CD14-positive monocyte (primary cell): ENCODE data around the gene DAB2. TPM values are rescaled to one million over a fixed set of nuclear protein-coding genes. Genes with fewer than 3 reads are reported as not detected.

Source experiments
- DNase-seq, 3 donors: peaks; one replicate each; pipeline ENCODE4 v3.0.0-alpha.2; 2011 to 2022
- H2AFZ ChIP-seq: 2 replicates; pipeline ENCODE4 v1.6.0; 2012; ENCODE audit warnings: mild to moderate bottlenecking, low read depth, low read length, inconsistent platforms; ENCODE audit not compliant: insufficient read depth, poor library complexity, severe bottlenecking
- H3K27ac ChIP-seq, 2 donors: 1 replicate in 1 of 2; 2 replicates in 1 of 2; pipeline ENCODE4 v1.5.1; 2012 to 2013; ENCODE audit warnings: low read length in 2 of 2, control low read depth in 1 of 2, inconsistent platforms in 1 of 2, low read depth in 1 of 2, mild to moderate bottlenecking in 1 of 2
- H3K27me3 ChIP-seq, 2 donors: one replicate each; pipeline versions ENCODE4 v1.6.0 to v1.6.1; 2011 to 2013; ENCODE audit warnings: low read length in 2 of 2; ENCODE audit not compliant: control insufficient read depth in 2 of 2, insufficient read depth in 2 of 2
- H3K36me3 ChIP-seq, 2 donors: replicated peaks in 1 of 2; 1 replicate in 1 of 2; 2 replicates in 1 of 2; pipeline versions ENCODE4 v1.5.1 to v1.6.1; 2012 to 2013; ENCODE audit warnings: low read length in 2 of 2, control low read depth in 1 of 2, inconsistent platforms in 1 of 2, mild to moderate bottlenecking in 1 of 2; ENCODE audit not compliant: insufficient read depth in 2 of 2, control insufficient read depth in 1 of 2
- H3K4me1 ChIP-seq, 2 donors: 1 replicate in 1 of 2; 2 replicates in 1 of 2; pipeline versions ENCODE4 v1.5.1 to v1.6.1; 2012 to 2013; ENCODE audit warnings: low read length in 2 of 2, control low read depth in 1 of 2, inconsistent platforms in 1 of 2, mild to moderate bottlenecking in 1 of 2, moderate library complexity in 1 of 2; ENCODE audit not compliant: insufficient read depth in 2 of 2, control insufficient read depth in 1 of 2
- H3K4me2 ChIP-seq: replicated peaks from 2 replicates; pipeline ENCODE3; 2012; ENCODE audit warnings: low read length, moderate library complexity, mild to moderate bottlenecking; ENCODE audit not compliant: poor library complexity, severe bottlenecking; ENCODE audit errors: extremely low read depth
- H3K4me3 ChIP-seq, 3 experiments: fragments of 200-600 bp in 1 of 3; sonication (generic) in 1 of 3; replicated peaks in 1 of 3; 1 replicate in 2 of 3; 2 replicates in 1 of 3; pipeline ENCODE4 v1.5.1; 2011 to 2013; ENCODE audit warnings: low read length in 3 of 3, mild to moderate bottlenecking in 3 of 3, control low read depth in 2 of 3, low read depth in 2 of 3, inconsistent platforms in 1 of 3, moderate library complexity in 1 of 3
- H3K79me2 ChIP-seq: 2 replicates; pipeline ENCODE4 v1.6.0; 2012; ENCODE audit warnings: mild to moderate bottlenecking, control low read depth, inconsistent platforms, low read length, moderate library complexity; ENCODE audit not compliant: insufficient read depth
- H3K9ac ChIP-seq: 2 replicates; pipeline ENCODE4 v1.6.0; 2017; ENCODE audit warnings: low read length, mild to moderate bottlenecking; ENCODE audit not compliant: insufficient read depth, poor library complexity, severe bottlenecking
- H3K9me3 ChIP-seq, 2 donors: replicated peaks in 1 of 2; 1 replicate in 1 of 2; 2 replicates in 1 of 2; pipeline versions ENCODE4 v1.5.1 to v1.6.1; 2012 to 2013; ENCODE audit warnings: low read length in 2 of 2, control low read depth in 1 of 2; ENCODE audit not compliant: control insufficient read depth in 1 of 2, insufficient read depth in 1 of 2
- H4K20me1 ChIP-seq: 2 replicates; pipeline ENCODE4 v1.6.0; 2012; ENCODE audit warnings: mild to moderate bottlenecking, low read length, control low read depth, moderate library complexity; ENCODE audit not compliant: insufficient read depth
- H3K27ac Mint-ChIP-seq, 7 donors: one replicate each; pipeline ENCODE4 v1.8.0; 2020; ENCODE audit warnings: mild to moderate bottlenecking in 7 of 7, mixed read lengths in 7 of 7, moderate library complexity in 6 of 7, inconsistent platforms in 2 of 7
- H3K27me3 Mint-ChIP-seq, 3 donors: one replicate each; pipeline ENCODE4 v1.8.0; 2021 to 2022; ENCODE audit warnings: low read depth in 3 of 3, mild to moderate bottlenecking in 3 of 3, mixed read lengths in 3 of 3, moderate library complexity in 3 of 3, inconsistent platforms in 1 of 3
- H3K36me3 Mint-ChIP-seq, 2 donors: one replicate each; pipeline ENCODE4 v1.8.0; 2020; ENCODE audit warnings: mixed read lengths in 2 of 2, inconsistent platforms in 1 of 2, mild to moderate bottlenecking in 1 of 2
- H3K4me1 Mint-ChIP-seq: one replicate; pipeline ENCODE4 v1.8.0; 2020; ENCODE audit warnings: mild to moderate bottlenecking, mixed read lengths
- H3K4me3 Mint-ChIP-seq, 2 donors: one replicate each; pipeline ENCODE4 v1.8.0; 2020; ENCODE audit warnings: mild to moderate bottlenecking in 2 of 2, mixed read lengths in 2 of 2, moderate library complexity in 1 of 2
- H3K9me3 Mint-ChIP-seq, 7 donors: one replicate each; pipeline ENCODE4 v1.8.0; 2020 to 2022; ENCODE audit warnings: mixed read lengths in 7 of 7, mild to moderate bottlenecking in 6 of 7, moderate library complexity in 6 of 7, inconsistent platforms in 2 of 7
- CTCF ChIP-seq: fragments of 200-600 bp; IDR thresholded peaks from one replicate; pipeline ENCODE4 v1.8.0; 2022; ENCODE audit warnings: antibody characterized with exemption, mild to moderate bottlenecking
- WGBS: methylation state at CpG from one replicate; pipeline ENCODE4 v1.1.5; 2013; ENCODE audit warnings: missing lambda C conversion rate; ENCODE audit not compliant: insufficient coverage; 5-methylcytosine and 5-hydroxymethylcytosine counted together
- intact Hi-C, 2 donors: fragments of 100-400 bp; cut with micrococcal nuclease; formaldehyde crosslinking; loops; one replicate each; pipeline versions ENCODE4 v1.15.0 to v1.15.1; 2023
- polyA plus RNA-seq, 3 donors: library from polyadenylated mRNA; depleted of rRNA in 1 of 3; unstranded in 2 of 3; stranded (reverse) in 1 of 3; fragments of 300-500 nt in 2 of 3; fragments of >200 nt in 1 of 3; fragmentation: Illumina TruSeq in 2 of 3; gene quantifications; 1 replicate in 2 of 3; 2 replicates in 1 of 3; pipeline ENCODE4 v1.2.3, GENCODE V29; 2012 to 2021

The DAB2 gene
- polyA plus RNA-seq, 3 donors = 0.98 to 4.8 (median 3.0) TPM

- no peaks in the 10 kb centered on the region for H3K36me3 ChIP-seq
- no peaks in the 10 kb centered on the region for H3K27me3 ChIP-seq
- no peak for TF ChIP-seq CTCF
- Mint-ChIP-seq H3K9me3 (peaks cover 0 to 2% (median 0%) of the 10 kb centered on the region in 7 donors), H3K27me3 (peaks cover 4 to 11% (median 7%) of the 10 kb centered on the region in 3 donors), H3K4me3 (peak overlapping the region; percentile 0 to 4), H3K36me3 (peaks cover 0 to 2% of the 10 kb centered on the region in 2 donors), H3K27ac (no peak overlapping the region), H3K4me1 (peaks cover 27% of the 10 kb centered on the region)
- no peak overlapping the region for H3K4me2 ChIP-seq
- intact Hi-C loops = no loop called here
- H3K4me3 ChIP-seq = no peak overlapping the region
- no peak overlapping the region for H3K9ac ChIP-seq
- 81% methylated on average over 5 of the region's 7 CpGs for WGBS
- no peaks in the 10 kb centered on the region for H3K9me3 ChIP-seq
- H3K27ac ChIP-seq = no peak overlapping the region
- DNase-seq = no peak
- peaks cover 12 to 16% of the 10 kb centered on the region in 2 donors for H3K4me1 ChIP-seq
- H3K79me2 ChIP-seq = no peaks in the 10 kb centered on the region
- no peak overlapping the region for H2AFZ ChIP-seq
- H4K20me1 ChIP-seq = no peaks in the 10 kb centered on the region
Measured at GRCh38 chr5:39426051-39426745, 1.4 kb upstream of the DAB2 start.

GRCh38 chr5:39423331-39423751 lies 1.4 kb downstream of the DAB2 start:
- no peaks in the 10 kb centered on the region for H3K9me3 ChIP-seq
- peak overlapping the region; percentile 86 for H3K4me2 ChIP-seq
- WGBS = 100% methylated on average over 1 of the region's 2 CpGs
- peaks cover 21 to 29% of the 10 kb centered on the region in 2 donors for H3K4me1 ChIP-seq
- intact Hi-C loops = loop anchor here in 1 of 2 donors (5.0 kb wide), 2 partner anchors 46 to 124 kb away; no protein-coding TSS in a partner anchor
- no peak for DNase-seq
- Mint-ChIP-seq H3K27ac (no peak overlapping the region), H3K36me3 (peaks cover 0 to 2% of the 10 kb centered on the region in 2 donors), H3K27me3 (peaks cover 4 to 11% (median 5%) of the 10 kb centered on the region in 3 donors), H3K4me1 (peaks cover 39% of the 10 kb centered on the region), H3K4me3 (peak overlapping the region in 1 of 2 donors; percentile 66), H3K9me3 (no peaks in the 10 kb centered on the region)
- H4K20me1 ChIP-seq = no peaks in the 10 kb centered on the region
- no peak overlapping the region for H3K4me3 ChIP-seq
- no peaks in the 10 kb centered on the region for H3K27me3 ChIP-seq
- no peak overlapping the region for H2AFZ ChIP-seq
- H3K79me2 ChIP-seq = no peaks in the 10 kb centered on the region
- TF ChIP-seq CTCF = no peak
- no peaks in the 10 kb centered on the region for H3K36me3 ChIP-seq
- no peak overlapping the region for H3K9ac ChIP-seq
- H3K27ac ChIP-seq = no peak overlapping the region
